Stimulated activated CD8-positive, alpha-beta memory T cell treated with anti-CD3 and anti-CD28 coated beads, Interleukin-12 subunit alpha, Interleukin-12 subunit beta, amount 100 ng/mL, for 4 hours (primary cell): Measurements from ENCODE around the gene PTPRG.

Experiments used
- DNase-seq: peaks from one replicate; pipeline ENCODE4 v3.0.0-alpha.2; 2020; ENCODE audit warnings: low read depth

Gene PTPRG

GRCh38 chr3:61828880-61829721 lies 267.7 kb downstream of the PTPRG start:
- no peak for DNase-seq

DNA sequence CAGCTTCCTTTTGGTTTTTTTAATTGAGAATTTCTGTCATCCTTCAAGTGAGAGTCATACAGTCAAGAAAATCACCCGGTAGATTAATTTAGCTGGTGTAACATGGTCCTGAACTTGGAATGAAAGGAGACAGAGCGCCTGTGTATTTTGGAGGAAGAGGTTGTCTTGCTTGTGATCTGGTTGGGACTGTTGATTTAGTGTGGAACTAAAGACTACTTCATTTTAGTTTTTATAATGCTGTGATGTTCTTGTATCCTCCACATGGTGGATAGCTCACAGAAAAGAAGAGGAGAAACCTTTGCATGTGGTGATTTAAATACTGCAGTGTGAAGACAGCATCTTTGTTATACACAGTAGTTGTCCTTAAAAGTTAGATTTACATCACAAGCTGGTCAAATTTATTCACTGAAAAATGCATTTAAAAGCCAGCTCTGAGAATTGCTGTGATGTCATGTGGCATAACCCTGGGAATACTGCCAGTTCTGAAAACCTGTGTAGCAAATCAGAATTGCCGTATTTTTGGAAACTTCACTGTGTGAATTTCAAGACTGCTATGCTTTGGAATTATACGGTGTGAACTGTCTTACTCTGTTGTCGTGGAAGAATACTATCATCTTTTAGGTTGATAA lies 268.5 kb downstream of the PTPRG start:
- DNase-seq, result no peak

DNA sequence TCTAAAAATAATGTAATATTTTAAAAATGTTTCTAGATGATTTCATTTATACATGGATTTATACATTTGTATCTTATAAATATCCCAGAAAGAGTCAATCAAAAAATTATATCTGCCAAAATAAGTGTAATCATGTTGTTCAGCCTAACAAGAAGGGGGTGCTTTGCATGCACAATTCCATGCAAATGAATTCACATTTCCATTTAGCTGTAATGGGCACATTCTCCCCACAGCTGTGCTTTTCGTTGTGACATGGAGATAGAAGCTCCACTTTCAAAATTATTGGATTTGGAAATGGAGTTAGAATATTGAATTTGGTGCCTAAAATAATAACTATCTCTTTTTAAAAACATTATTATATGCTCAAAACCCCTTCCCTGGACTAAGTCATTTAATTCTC lies 270.6 kb downstream of the PTPRG start:
- no peak for DNase-seq

GRCh38 chr3:61832375-61833229 lies 271.2 kb downstream of the PTPRG start:
- no peak for DNase-seq

DNA sequence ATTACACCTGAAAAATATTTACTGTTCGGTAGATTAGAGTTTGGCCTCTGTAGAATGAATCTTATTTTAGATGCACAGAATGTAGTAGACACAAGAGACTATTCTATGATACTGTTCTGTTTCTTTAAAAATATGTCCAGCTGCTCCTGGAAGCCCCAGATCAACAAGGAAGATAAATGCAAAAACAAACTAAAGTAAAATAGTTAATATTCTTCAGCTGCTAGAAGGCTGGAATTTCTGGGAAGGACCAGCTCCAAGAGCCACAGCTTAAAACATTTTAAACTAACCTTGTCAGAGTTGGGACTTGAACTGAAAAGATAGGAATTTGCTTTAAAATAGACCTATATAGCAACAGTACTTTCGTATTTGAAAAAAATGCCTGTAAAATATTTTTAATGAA lies 277.9 kb downstream of the PTPRG start:
- DNase-seq, result no peak

DNA sequence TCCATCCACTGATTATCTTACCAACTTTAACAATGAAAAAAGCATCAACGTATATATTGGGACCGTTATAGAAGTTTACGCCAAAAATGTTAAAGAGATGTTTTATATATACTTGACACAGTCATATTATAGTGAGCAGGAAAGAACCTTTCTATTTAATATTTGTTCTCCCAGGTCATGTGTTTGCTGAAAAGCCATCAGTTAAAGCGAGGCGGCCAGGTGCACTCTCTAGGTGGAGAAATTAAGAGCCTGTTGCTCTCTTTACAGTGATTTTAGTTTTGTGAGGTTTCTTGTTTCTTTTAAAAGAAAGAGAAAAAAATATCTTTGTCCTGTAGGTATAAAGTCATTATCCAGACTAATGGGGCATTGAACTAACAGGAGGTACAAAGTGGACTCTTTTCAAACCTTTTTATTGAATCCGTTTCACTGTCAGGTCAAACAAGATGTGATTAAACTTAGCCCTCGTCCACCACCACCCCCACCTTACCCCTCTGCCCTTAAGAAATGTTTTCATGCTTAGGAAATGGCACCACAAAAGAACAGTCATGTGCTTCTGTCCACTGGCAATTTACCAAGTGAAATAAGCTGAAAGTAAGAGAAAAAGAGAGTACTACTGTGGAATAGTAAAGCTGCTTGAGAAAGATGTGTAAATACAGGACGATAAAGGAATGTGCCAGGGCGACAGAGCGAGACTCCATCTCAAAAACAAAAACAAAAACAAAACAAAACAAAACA lies 279.9 kb downstream of the PTPRG start:
- no peak for DNase-seq

DNA sequence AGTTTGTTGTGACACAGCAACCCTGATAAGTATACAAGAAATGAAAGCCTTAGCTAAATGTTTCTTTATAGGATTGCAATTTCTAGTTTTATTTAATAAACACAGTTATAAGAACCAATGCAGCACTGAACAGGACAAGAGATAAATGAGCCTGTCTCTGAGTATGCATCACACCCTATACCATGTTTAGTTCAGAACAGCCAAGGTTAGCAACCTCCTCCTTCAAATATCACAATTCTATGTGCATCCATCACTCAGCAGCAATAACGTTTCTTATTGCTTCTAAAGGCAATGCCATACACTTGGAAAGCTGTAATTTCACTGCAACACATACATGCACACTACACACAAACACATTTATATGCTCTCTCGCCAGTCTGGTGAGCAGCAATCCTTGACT lies 280.6 kb downstream of the PTPRG start:
- no peak for DNase-seq

DNA sequence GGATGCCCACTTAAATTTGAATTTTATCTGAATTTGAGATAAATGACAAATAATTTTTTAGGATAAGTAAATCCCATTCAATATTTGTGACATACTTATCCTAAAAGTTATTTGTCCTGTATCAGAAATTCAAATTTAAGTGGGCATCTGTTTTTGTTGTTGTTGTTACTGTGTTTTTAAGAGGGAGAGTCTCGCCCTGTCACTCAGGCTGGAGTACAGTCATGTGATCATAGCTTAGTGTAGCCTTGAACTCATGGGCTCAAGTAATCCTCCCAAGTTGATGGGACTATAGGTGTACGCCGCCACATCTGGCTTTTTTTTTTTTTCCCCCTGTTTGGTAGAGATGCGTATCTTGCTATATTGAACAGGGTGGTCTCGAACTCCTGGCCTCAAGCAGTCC lies 283.0 kb downstream of the PTPRG start:
- DNase-seq, result no peak

- DNase-seq, result no peak
Measured at GRCh38 chr3:61846488-61846887, 285.1 kb downstream of the PTPRG start.

- DNase-seq, result no peak
Measured at GRCh38 chr3:61847784-61848462, 286.6 kb downstream of the PTPRG start.

DNA sequence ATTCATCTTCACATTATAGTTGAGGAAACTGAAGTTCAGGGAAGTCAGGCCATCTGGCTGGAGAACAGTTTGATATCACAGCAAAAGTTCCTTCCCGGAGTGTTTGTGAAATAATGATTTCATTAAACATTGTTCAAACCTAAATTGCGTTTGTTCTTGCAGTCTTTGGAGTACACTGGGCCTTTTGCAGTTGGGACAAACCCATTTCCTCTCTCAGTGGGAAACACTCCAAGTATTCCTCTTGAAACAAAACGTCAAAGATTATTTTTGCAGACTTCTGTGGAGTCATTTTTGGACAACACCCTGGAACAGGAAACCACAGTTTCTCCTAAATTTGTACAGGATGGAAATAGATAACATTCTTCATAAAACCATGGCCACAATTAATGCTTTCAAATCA lies 287.5 kb downstream of the PTPRG start:
- DNase-seq, result no peak

GRCh38 chr3:61853912-61854311 lies 292.5 kb downstream of the PTPRG start:
- no peak for DNase-seq

DNA sequence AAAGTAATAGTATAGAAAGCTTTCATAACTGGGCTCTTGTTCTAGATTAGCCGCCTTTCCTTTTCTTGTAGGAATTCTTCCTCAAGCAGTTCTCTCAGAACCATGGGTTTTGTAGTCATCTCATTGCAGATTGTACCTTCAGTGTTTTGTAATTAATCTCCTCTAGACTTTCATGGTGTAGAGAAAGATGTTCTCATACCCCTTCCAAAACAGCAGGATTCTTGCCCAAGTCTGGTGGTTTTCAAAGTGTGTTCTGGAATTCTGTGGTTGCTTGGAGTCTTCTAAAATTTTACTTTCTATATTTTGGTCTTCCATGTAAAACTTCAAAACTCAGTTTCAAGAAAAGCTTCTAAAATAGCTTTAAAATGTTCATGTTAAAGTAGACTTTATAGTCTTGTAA lies 293.8 kb downstream of the PTPRG start:
- no peak for DNase-seq

GRCh38 chr3:61857297-61857696 lies 295.9 kb downstream of the PTPRG start:
- no peak for DNase-seq

DNA sequence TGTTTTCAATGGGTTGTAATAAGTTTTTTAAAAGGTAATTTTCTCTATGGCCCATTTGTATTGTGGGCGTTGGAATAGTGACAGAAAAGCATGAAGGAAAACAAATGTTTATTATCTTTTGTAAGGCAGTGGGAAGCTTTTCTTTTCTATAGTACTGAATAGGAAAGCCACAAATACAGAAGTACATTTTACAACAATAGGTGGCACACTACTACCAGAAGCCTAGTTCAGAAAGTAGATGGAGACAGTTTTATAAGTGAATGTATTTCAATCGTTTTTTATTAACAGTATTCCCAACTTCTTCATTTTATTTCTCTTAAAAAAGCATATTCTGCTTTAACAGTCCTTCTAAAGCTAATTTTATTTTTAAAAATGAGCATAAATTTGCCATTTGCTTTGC lies 296.7 kb downstream of the PTPRG start:
- DNase-seq, result no peak

- no peak for DNase-seq
Measured at GRCh38 chr3:61861410-61861809, 300.0 kb downstream of the PTPRG start.

DNA sequence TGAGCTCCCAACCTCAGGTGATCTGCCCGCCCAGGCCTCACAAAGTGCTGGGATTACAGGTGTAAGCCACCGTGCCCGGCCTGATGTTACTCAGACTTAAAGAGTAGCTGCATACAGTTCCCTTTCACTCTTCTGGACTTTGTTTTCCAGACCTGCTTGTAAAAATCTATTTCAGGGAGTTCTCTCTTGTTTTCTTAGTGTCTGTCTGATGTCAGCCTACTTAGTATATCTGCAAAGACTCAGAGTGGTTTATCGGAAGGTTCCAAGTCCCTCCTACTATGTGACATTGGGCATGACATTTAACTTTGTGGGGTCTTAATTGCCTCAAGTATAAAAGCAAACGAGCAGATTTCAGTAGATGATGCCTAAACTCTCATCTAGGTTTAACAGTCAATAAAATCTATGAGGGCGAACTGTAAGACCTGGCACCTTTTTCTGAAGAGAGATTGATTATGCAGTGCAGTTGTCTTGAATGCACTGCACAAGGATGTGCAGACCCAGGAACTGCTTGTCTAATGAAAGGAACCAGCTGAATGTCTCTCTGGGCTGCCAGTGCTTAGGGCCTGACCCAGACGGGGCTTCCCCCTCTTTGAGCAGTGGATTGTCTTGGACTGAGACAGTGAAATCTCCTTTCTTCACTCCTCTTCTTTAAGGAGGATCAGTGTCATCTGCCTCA lies 301.4 kb downstream of the PTPRG start:
- DNase-seq, result no peak

GRCh38 chr3:61863579-61863978 lies 302.2 kb downstream of the PTPRG start:
- no peak for DNase-seq

GRCh38 chr3:61864886-61865285 lies 303.5 kb downstream of the PTPRG start:
- no peak for DNase-seq

GRCh38 chr3:61865466-61866152 lies 304.2 kb downstream of the PTPRG start:
- DNase-seq, result no peak
